Thyroid gland (tissue), 4 donors: ENCODE data around the gene MON1A. TPM values are rescaled to one million over a fixed set of nuclear protein-coding genes. Genes with fewer than 3 reads are reported as not detected.

Source experiments
- DNase-seq, 2 donors: peaks; one replicate each; pipeline ENCODE4 v3.0.0-alpha.2; 2019
- H3K27ac ChIP-seq, 3 donors: fragments of 200-600 bp; sonication (generic); 1 replicate in 2 of 3; 2 replicates in 1 of 3; pipeline ENCODE4 v1.5.1; 2016 to 2019; ENCODE audit warnings: mild to moderate bottlenecking in 1 of 3, moderate library complexity in 1 of 3
- H3K27me3 ChIP-seq: fragments of 200-600 bp; sonication (generic); one replicate; pipeline ENCODE4 v1.5.1; 2019
- H3K36me3 ChIP-seq, 2 donors: fragments of 200-600 bp; sonication (generic); one replicate each; pipeline ENCODE4 v1.5.1; 2016 to 2019
- H3K4me1 ChIP-seq, 2 donors: fragments of 200-600 bp; sonication (generic); one replicate each; pipeline ENCODE4 v1.5.1; 2017 to 2019
- H3K4me3 ChIP-seq, 3 donors: fragments of 200-600 bp; sonication (generic); replicated peaks in 1 of 3; 1 replicate in 2 of 3; 2 replicates in 1 of 3; pipeline ENCODE4 v1.5.1; 2016; ENCODE audit warnings: mild to moderate bottlenecking in 1 of 3
- H3K9me3 ChIP-seq: fragments of 200-600 bp; sonication (generic); one replicate; pipeline ENCODE4 v1.5.1; 2017
- CTCF ChIP-seq, 6 experiments: fragments of 200-600 bp in 3 of 6; fragments of 450-650 bp in 3 of 6; sonication (generic) in 3 of 6; IDR thresholded peaks; one replicate each; pipeline ENCODE4 v1.5.1; 2016 to 2019; ENCODE audit warnings: antibody characterized with exemption in 6 of 6, mild to moderate bottlenecking in 2 of 6, inconsistent platforms in 1 of 6, moderate library complexity in 1 of 6
- POLR2A ChIP-seq, 2 donors: fragments of 450-650 bp; IDR thresholded peaks; one replicate each; pipeline ENCODE4 v1.6.1; 2017; ENCODE audit warnings: antibody characterized with exemption in 2 of 2, mild to moderate bottlenecking in 2 of 2, moderate library complexity in 1 of 2
- WGBS, 2 donors: methylation state at CpG; one replicate each; pipeline ENCODE4 v1.1.5; 2017; 5-methylcytosine and 5-hydroxymethylcytosine counted together
- intact Hi-C: fragments of 100-400 bp; cut with DNase I; formaldehyde crosslinking; loops from one replicate; pipeline ENCODE4 v1.15.1; 2023
- small RNA-seq: library from RNA; depleted of rRNA; stranded (forward); fragments of <200 nt; gene quantifications from one replicate; pipeline ENCODE3, GENCODE V24; 2016
- total RNA-seq, 4 donors: library from RNA; depleted of rRNA; stranded (reverse); fragments of >200 nt; gene quantifications; one replicate each; pipeline ENCODE4 v1.2.3, GENCODE V29; 2016

MON1A gene
- total RNA-seq, 4 donors from 2014 or later, result 12.1 to 19.9 (median 18.7) TPM

- 49 to 53% methylated on average over 7 of the region's 7 CpGs for WGBS, 2 donors
- Histone ChIP-seq H3K9me3 (no peaks in the 10 kb centered on the region), H3K27me3 (peaks cover 15% of the 10 kb centered on the region), H3K27ac (no peak overlapping the region), H3K4me3 (no peak overlapping the region), H3K4me1 (peaks cover 10 to 11% of the 10 kb centered on the region in 2 donors), H3K36me3 (no peaks in the 10 kb centered on the region)
- intact Hi-C loops, result no loop called here
- TF ChIP-seq CTCF (IDR thresholded peaks at IDR 0.05) (no peak), POLR2A (IDR thresholded peaks at IDR 0.05) (no peak)
- DNase-seq, result peak in 1 of 2 donors; percentile 14
These were observed 64.3 kb downstream of the MON1A start for GRCh38 chr3:49865198-49865784.

GRCh38 chr3:49864505-49864904 is 65.1 kb downstream of the MON1A start:
- peaks cover 9% of the 10 kb centered on the region for H3K27me3 ChIP-seq
- no peaks in the 10 kb centered on the region for H3K9me3 ChIP-seq
- DNase-seq, result no peak
- WGBS, 2 donors, result 68 to 78% methylated on average over 3 to 4 of the region's 5 CpGs
- peaks cover 6 to 15% of the 10 kb centered on the region in 2 donors for H3K4me1 ChIP-seq
- TF ChIP-seq CTCF (IDR thresholded peaks at IDR 0.05), result no peak
- intact Hi-C loops, result no loop called here
- no peak overlapping the region for H3K4me3 ChIP-seq
- H3K36me3 ChIP-seq, result no peaks in the 10 kb centered on the region
- no peak overlapping the region for H3K27ac ChIP-seq

- Histone ChIP-seq H3K36me3 (no peaks in the 10 kb centered on the region), H3K9me3 (no peaks in the 10 kb centered on the region), H3K4me3 (no peak overlapping the region), H3K27ac (no peak overlapping the region), H3K4me1 (peaks cover 3 to 15% of the 10 kb centered on the region in 2 donors), H3K27me3 (no peaks in the 10 kb centered on the region)
- intact Hi-C loops, result no loop called here
- 56 to 75% methylated on average over 3 to 12 of the region's 12 CpGs for WGBS, 2 donors
- DNase-seq, result peak; percentile 60 to 71
- TF ChIP-seq POLR2A (IDR thresholded peaks at IDR 0.05) (no peak), CTCF (IDR thresholded peaks at IDR 0.05) (no peak)
These were observed 69.9 kb downstream of the MON1A start for GRCh38 chr3:49859576-49860305.

Small RNA genes lying within 50 kb of the gene (small RNA-seq; reads per million reads assigned to genes)
- not detected for gene RN7SL217P

Other genes with a start within 250 kb of the MON1A start
- gene MST1, start 240.3 kb downstream of the MON1A start, total RNA-seq, result 10 to 100 TPM; 21.5 to 43.5 (median 40.7) TPM
- 10 to 100 TPM; 25.9 to 36.8 (median 33.5) TPM for gene RNF123, start 240.3 kb downstream of the MON1A start, total RNA-seq
- 1 to 10 TPM in 2 of 4 donors, under 1 TPM in 2; 0.40 to 2.8 (median 1.0) TPM for gene AMIGO3, start 210.1 kb downstream of the MON1A start, total RNA-seq
- 10 to 100 TPM; 28.5 to 85.6 (median 57.7) TPM for gene GMPPB, start 205.9 kb downstream of the MON1A start, total RNA-seq
- gene IP6K1, start 143.3 kb downstream of the MON1A start, total RNA-seq, result 10 to 100 TPM; 42.4 to 74.0 (median 43.8) TPM
- not detected for gene CDHR4, start 129.9 kb downstream of the MON1A start, total RNA-seq
- 1 to 10 TPM; 3.1 to 7.3 (median 5.6) TPM for gene INKA1, start 126.5 kb downstream of the MON1A start, total RNA-seq
- 10 to 100 TPM; 50.1 to 87.5 (median 69.3) TPM for gene UBA7, start 115.9 kb downstream of the MON1A start, total RNA-seq
- 1 to 10 TPM in 3 of 4 donors, under 1 TPM in 1; 0.73 to 7.0 (median 3.3) TPM for gene TRAIP, start 73.2 kb downstream of the MON1A start, total RNA-seq
- gene CAMKV, start 59.9 kb downstream of the MON1A start, total RNA-seq, result not detected
- 1 to 10 TPM; 1.7 to 6.1 (median 3.1) TPM for gene MST1R, start 25.9 kb downstream of the MON1A start, total RNA-seq
- gene RBM6, start 10.3 kb upstream of the MON1A start, total RNA-seq, result 100 to 1,000 TPM; 113 to 148 (median 129) TPM
- 100 to 1,000 TPM; 230 to 337 (median 268) TPM for gene RBM5, start 159.1 kb upstream of the MON1A start, total RNA-seq
- 10 to 100 TPM; 13.2 to 44.2 (median 38.2) TPM for gene SEMA3F, start 225.5 kb upstream of the MON1A start, total RNA-seq